Measurements from ENCODE around the gene XPO1. TPM values are rescaled to one million over a fixed set of nuclear protein-coding genes. Genes with fewer than 3 reads are reported as not detected.
A peak's percentile ranks its signal among the peaks of the same experiment; 100 is the strongest.

XPO1 gene
- polyA plus RNA-seq, 3 donors = 19.0 to 36.4 (median 20.9) TPM

DNA sequence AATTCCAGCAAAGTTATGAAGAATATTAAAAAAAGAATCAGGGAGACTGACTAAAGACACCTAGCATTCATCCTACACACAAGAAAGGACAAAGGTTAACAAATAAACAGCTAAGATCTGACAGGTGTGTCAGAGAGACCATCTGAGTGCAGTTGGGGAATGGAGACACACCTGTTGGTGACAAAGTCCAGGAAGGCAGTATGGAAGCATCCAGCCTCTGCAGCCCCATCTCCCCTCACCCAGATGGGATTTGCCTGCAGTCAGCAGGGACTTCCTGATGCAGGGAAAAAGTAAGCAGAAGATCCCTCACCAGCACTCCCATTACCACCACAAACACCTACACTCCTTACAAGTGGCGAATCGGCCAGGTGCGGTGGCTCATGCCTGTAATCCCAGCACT is 105.2 kb downstream of the XPO1 start:
- Histone ChIP-seq H3K36me3 (replicated peaks in 1 of 2; ENCODE audit: control insufficient read depth in 1 of 2, insufficient read depth in 2 of 2, low read length in 2 of 2) (no peaks in the 10 kb centered on the region), H4K20me1 (ENCODE audit: insufficient read depth, low read length) (peaks cover 95% of the 10 kb centered on the region), H3K9me3 (replicated peaks in 1 of 2; ENCODE audit: control insufficient read depth in 1 of 2, insufficient read depth in 1 of 2, low read length in 2 of 2) (no peaks in the 10 kb centered on the region), H3K79me2 (ENCODE audit: insufficient read depth, low read length) (peaks cover 97% of the 10 kb centered on the region), H3K4me3 (replicated peaks in 1 of 3; ENCODE audit: low read depth in 2 of 3, low read length in 3 of 3) (no peak overlapping the region), H3K4me2 (replicated peaks; ENCODE audit: extremely low read depth, low read length, poor library complexity, severe bottlenecking) (no peak overlapping the region), H3K4me1 (ENCODE audit: control insufficient read depth in 1 of 2, insufficient read depth in 2 of 2, low read length in 2 of 2) (peaks cover 33 to 43% of the 10 kb centered on the region in 2 donors), H3K27me3 (ENCODE audit: control insufficient read depth in 2 of 2, insufficient read depth in 2 of 2, low read length in 2 of 2) (no peaks in the 10 kb centered on the region), H3K9ac (ENCODE audit: insufficient read depth, low read length, poor library complexity, severe bottlenecking) (no peak overlapping the region), H3K27ac (ENCODE audit: low read depth in 1 of 2, low read length in 2 of 2) (no peak overlapping the region), H2AFZ (ENCODE audit: insufficient read depth, low read depth, low read length, poor library complexity, severe bottlenecking) (no peak overlapping the region)
- H3K4me3 Mint-ChIP-seq = no peak overlapping the region
- H3K36me3 Mint-ChIP-seq = no peaks in the 10 kb centered on the region
- peak overlapping the region in 1 of 7 donors; percentile 14 for H3K27ac Mint-ChIP-seq
- TF ChIP-seq, protein P1, sequence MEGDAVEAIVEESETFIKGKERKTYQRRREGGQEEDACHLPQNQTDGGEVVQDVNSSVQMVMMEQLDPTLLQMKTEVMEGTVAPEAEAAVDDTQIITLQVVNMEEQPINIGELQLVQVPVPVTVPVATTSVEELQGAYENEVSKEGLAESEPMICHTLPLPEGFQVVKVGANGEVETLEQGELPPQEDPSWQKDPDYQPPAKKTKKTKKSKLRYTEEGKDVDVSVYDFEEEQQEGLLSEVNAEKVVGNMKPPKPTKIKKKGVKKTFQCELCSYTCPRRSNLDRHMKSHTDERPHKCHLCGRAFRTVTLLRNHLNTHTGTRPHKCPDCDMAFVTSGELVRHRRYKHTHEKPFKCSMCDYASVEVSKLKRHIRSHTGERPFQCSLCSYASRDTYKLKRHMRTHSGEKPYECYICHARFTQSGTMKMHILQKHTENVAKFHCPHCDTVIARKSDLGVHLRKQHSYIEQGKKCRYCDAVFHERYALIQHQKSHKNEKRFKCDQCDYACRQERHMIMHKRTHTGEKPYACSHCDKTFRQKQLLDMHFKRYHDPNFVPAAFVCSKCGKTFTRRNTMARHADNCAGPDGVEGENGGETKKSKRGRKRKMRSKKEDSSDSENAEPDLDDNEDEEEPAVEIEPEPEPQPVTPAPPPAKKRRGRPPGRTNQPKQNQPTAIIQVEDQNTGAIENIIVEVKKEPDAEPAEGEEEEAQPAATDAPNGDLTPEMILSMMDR (IDR thresholded peaks at IDR 0.05) = no peak
- intact Hi-C loops (cut with micrococcal nuclease) = no loop called here
- no CpG with 5 or more reads among the region's 3 CpGs for WGBS (ENCODE audit: insufficient coverage)
- peaks cover 0 to 5% (median 0%) of the 10 kb centered on the region in 7 donors for H3K9me3 Mint-ChIP-seq
- H3K27me3 Mint-ChIP-seq (ENCODE audit: low read depth in 3 of 3) = no peaks in the 10 kb centered on the region
- DNase-seq = no peak
- peaks cover 48% of the 10 kb centered on the region for H3K4me1 Mint-ChIP-seq

DNA sequence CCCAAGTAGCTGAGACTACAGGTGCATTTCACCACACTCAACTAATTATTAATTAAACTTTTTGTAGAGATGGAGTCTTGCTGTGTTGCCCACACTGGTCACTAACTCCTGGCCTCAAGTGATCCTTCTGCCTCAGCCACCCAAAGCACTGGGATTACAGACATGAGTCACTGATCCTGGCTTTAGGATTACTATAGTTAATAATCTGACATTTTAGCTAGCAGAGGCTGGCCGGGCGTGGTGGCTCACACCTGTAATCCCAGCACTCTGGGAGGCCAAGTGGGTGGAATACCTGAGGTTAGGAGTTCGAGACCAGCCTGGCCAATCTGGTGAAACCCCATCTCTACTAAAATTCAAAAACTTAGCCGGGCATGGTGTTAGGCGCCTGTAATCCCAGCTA is 106.8 kb downstream of the XPO1 start:
- intact Hi-C loops (cut with micrococcal nuclease) = no loop called here
- peak overlapping the region in 2 of 7 donors; percentile 10 to 36 for H3K27ac Mint-ChIP-seq
- peaks cover 36 to 43% of the 10 kb centered on the region in 2 donors for H3K4me1 ChIP-seq (ENCODE audit: control insufficient read depth in 1 of 2, insufficient read depth in 2 of 2, low read length in 2 of 2)
- no peak for DNase-seq
- H3K9me3 ChIP-seq (replicated peaks in 1 of 2; ENCODE audit: control insufficient read depth in 1 of 2, insufficient read depth in 1 of 2, low read length in 2 of 2) = no peaks in the 10 kb centered on the region
- no peak overlapping the region for H3K4me2 ChIP-seq (replicated peaks; ENCODE audit: extremely low read depth, low read length, poor library complexity, severe bottlenecking)
- no peak overlapping the region for H3K9ac ChIP-seq (ENCODE audit: insufficient read depth, low read length, poor library complexity, severe bottlenecking)
- no peaks in the 10 kb centered on the region for H3K27me3 Mint-ChIP-seq (ENCODE audit: low read depth in 3 of 3)
- H3K36me3 ChIP-seq (replicated peaks in 1 of 2; ENCODE audit: control insufficient read depth in 1 of 2, insufficient read depth in 2 of 2, low read length in 2 of 2) = no peaks in the 10 kb centered on the region
- H3K4me1 Mint-ChIP-seq = peaks cover 49% of the 10 kb centered on the region
- H4K20me1 ChIP-seq (ENCODE audit: insufficient read depth, low read length) = peaks cover 97% of the 10 kb centered on the region
- H3K9me3 Mint-ChIP-seq = peaks cover 0 to 5% (median 0%) of the 10 kb centered on the region in 7 donors
- TF ChIP-seq, protein P1 (IDR thresholded peaks at IDR 0.05) = no peak
- H3K36me3 Mint-ChIP-seq = no peaks in the 10 kb centered on the region
- H3K4me3 Mint-ChIP-seq = no peak overlapping the region
- no peak overlapping the region for H2AFZ ChIP-seq (ENCODE audit: insufficient read depth, low read depth, low read length, poor library complexity, severe bottlenecking)
- H3K27ac ChIP-seq (ENCODE audit: low read depth in 1 of 2, low read length in 2 of 2) = peak overlapping the region in 1 of 2 donors; percentile 14
- H3K4me3 ChIP-seq (replicated peaks in 1 of 3; ENCODE audit: low read depth in 2 of 3, low read length in 3 of 3) = no peak overlapping the region
- no peaks in the 10 kb centered on the region for H3K27me3 ChIP-seq (ENCODE audit: control insufficient read depth in 2 of 2, insufficient read depth in 2 of 2, low read length in 2 of 2)
- H3K79me2 ChIP-seq (ENCODE audit: insufficient read depth, low read length) = peaks cover 99% of the 10 kb centered on the region
- no CpG with 5 or more reads among the region's 5 CpGs for WGBS (ENCODE audit: insufficient coverage)

Other genes starting within 250 kb of the XPO1 start
- gene USP34, start 67.3 kb downstream of the XPO1 start, polyA plus RNA-seq = 10 to 100 TPM in 1 of 3 donors, 1 to 10 TPM in 2; 2.8 to 47.2 (median 5.9) TPM